HG02763 (cell line): Measurements from ENCODE around the gene MSANTD2.
A peak's percentile ranks its signal among the peaks of the same experiment; 100 is the strongest.

ENCODE experiments used
- ATAC-seq: cut with Tn5 transposase; IDR thresholded peaks from one replicate; pipeline ENCODE4 v1.9.1; 2021; ENCODE audit warnings: mild to moderate bottlenecking, moderate library complexity; ENCODE audit not compliant: unreplicated experiment

Gene MSANTD2

GRCh38 chr11:124739479-124740276, 60.5 kb downstream of the MSANTD2 start, which contains the start of gene NRGN:
Gene NRGN, plus strand, starts transcription at chr11:124739942. Its CDS starts 143 bp downstream, at chr11:124740085.
- ATAC-seq, result peak; percentile 98

DNA sequence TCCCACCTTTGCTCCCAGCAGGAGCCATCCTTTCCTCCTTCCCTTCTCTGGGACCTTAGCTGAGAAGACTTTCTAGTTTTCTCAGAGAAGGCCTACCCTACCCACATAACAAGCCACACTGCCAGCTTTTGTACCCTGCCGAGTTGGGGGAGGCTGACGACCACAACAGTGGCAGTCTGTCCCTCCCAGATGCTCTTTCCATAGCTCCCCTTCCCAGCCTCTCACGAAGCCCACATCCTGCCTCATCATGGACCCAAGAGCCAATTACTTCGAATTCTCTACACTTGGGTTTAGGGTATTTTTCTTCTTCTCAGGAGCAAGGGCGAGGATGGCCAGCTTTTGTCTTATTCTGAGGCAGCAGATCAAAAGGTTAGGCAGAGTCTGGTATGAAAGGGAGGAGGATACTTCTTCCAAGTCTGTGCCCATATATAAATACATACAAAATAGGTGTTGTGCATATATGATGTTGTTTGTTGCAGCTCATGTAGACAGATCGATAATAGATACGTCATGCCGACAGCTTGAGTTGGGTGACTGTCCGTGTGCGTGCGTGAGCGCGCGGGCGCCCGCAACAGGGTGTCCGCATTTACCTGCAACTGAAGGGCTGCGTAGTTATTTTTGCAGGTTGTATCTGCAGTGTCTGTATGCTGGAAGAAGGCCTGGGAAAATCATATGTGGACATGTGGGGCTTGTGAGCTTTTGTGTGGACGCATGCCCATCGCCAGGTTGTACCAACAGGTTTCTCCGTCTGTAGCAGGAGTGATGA, 61.3 kb downstream of the MSANTD2 start:
- no peak for ATAC-seq

DNA sequence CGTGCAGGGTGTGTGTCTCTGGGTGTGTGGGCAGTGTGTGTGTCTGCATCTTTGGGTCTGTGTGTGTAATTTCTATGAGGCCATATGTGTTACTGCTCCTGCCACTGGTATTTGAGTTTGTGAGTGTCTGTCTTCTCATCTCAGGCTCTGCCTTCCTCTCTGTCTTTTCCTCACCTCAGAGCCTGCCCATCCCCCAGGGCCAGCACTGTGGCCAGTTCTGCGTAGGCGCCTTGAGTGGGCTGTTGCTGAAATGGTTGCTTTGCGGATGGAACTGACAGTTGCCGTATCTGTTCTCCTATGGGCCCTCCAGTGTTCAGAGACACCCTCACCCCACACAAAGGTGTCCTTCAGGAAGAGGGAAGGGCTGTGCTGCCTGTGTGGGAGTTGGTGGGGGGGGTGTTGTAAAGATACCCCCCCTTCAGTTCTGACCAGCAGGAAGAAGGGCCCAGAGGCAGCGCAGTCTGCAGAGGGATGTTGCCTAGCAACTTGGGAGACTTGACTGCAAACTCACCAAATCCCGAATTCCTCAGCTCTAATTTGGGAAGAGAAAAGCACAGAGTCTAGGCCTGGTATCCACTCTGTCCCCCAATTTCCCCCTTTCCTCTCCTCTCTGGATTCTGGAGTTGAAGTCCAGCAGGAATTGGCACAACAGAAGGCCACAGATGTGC, 62.4 kb downstream of the MSANTD2 start:
- ATAC-seq, result no peak

GRCh38 chr11:124736736-124737135, 63.5 kb downstream of the MSANTD2 start:
- ATAC-seq, result no peak

- ATAC-seq, result no peak
Observed at GRCh38 chr11:124732230-124732629, 68.0 kb downstream of the MSANTD2 start.

DNA sequence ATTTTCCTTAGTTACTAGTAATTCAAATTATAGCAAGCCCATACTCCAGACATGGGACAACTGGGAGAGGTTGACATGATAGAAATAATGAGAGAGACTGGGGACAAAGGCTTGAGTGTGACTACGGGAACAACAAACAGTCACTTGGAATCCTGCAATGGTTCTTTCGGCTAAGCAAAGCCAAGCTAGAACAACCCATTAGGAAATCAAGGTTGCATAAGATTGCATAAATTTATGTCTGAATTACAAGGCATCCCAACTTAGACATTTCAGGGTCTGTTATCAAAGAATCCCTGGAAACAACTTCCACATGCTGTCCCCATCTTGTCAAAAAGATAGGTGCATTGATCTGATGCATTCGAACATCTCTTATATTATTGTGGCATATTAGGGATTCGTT, 70.6 kb downstream of the MSANTD2 start:
- no peak for ATAC-seq

DNA sequence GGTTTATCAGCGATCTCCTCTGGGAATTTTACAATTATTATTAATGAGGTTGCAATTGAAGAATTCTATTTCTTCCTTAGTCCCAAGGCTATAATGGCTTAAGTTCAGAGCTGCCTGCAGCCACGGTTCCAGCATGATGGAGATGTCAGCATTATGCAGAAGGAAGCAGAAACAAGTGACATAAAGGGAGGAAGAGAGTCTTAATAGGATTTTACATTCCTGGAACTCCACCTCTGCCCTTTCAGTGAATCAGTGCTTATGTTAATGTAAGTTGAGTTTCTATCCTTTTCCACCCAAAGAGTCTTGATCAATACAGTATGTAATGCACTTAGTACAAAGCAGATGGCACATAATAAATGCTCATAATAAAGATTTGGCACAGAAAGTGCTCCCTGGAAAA, 72.1 kb downstream of the MSANTD2 start:
- no peak for ATAC-seq

DNA sequence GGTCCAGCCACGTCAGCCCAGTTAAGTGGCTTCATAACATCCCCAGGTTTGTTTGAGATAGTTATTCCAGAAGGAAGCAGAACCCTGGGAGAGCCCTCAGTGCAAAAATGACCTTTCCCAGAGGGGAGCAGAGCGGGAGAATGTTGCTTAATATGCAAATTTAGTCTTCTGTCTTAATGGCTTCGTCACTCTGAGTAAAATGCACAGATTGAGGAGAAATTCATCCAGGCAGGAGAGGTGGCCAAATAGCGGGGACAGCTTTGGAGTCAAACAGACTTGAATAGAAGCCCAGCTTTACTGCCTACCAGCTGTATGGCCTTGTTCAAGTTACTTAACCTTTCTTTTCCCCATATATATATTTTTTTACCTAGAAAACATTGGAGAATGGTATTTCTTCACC, 72.7 kb downstream of the MSANTD2 start:
- no peak for ATAC-seq

DNA sequence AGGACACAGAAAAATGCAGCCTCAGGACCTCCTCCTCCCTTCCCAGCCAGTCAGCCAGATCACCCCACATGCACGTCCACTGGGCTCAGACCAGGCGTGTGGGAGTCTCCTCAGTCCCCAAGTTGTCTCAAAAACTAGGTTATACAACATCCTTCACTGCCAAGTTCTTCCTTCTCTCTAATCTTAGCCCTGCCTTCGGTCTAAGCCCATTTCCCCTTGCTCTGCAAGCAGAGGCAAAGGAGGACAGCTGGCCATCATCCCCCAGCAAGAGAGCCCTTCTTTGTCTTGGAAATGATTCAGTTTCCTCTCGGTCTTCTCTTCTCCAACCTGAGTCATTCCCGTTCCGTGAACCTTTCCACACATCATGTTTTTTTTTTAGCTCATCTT, 74.5 kb downstream of the MSANTD2 start:
- no peak for ATAC-seq

DNA sequence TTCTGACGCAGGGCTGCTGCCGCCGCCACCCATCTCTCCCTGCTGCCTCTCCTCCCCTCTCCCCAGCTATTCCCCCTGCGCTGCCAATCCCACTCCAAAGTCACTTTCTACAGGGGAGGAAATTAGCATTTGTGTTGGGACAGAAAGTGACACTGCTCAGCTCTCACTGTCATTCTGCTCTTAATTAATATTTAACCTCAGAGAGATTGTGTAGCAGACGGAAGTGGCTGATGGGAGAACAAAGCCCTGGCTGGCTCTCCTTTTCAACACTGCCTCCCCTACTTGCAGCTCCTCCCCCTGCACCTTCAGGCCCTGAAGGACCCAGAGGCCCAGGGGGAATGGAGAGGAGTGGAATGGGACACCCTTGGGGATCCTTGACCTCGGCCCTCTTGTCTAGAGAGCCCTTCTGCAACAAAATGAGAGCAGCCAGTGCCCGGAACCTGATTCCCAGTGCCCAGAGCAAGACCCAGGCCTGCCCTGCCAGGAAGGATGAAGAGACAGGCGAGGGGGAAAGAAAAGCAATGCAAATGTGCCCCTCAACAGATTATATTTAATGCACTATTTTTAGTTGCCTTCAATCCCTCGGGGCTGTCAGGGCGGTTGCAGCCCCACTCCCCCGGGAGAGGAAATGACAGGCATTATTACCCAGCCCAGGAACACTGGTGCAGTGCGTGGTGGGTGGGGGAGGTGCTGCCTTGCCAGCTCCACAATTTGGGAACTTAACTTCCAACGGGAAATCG, 75.1 kb downstream of the MSANTD2 start:
- ATAC-seq, result peak; percentile 94

DNA sequence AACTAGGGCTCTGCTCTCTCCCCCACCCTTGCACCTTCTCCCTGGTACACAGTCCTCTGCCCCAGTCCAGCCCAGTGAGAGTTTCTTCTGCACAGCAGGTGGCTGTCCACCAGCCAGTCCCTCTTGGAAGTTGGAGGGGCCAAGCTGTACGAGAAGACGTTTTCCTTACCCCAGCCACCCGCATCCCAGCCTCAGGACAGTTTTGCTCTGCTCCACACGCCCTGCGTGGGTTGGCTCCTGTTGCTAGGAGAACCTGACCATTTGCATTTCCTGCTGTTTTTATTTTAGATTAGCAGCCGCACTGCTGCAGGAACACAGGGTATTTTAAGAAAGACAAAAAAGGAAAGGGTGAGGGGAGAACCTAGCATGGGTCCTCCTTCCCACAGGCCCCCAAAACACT, 78.0 kb downstream of the MSANTD2 start:
- ATAC-seq, result no peak

GRCh38 chr11:124719534-124719933, 80.7 kb downstream of the MSANTD2 start:
- no peak for ATAC-seq

DNA sequence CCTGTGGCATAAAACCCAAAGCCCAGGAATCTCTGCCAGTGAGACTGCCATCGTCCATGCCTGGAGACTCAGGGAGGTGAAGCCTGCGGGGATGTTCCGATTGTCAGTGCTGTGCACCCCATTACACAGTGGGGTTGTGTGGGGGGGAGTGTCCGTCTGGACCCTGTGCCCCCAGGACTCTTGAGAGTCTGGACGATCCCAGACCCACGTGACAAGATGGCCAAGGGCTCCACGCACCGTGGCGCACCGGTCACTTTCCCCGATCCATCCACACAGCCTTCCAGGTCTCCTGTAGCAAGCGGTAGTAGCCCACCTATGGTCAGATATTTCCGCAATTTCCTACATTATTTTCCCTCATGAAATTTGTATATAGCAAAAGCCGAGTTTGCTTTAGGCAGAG, 81.4 kb downstream of the MSANTD2 start:
- no peak for ATAC-seq

GRCh38 chr11:124717786-124718651, 82.2 kb downstream of the MSANTD2 start:
- ATAC-seq, result no peak

- no peak for ATAC-seq
Observed at GRCh38 chr11:124717421-124717785, 82.8 kb downstream of the MSANTD2 start.

- ATAC-seq, result no peak
Observed at GRCh38 chr11:124716591-124716990, 83.6 kb downstream of the MSANTD2 start.
